ENCODE data around the gene CAMTA1.

CAMTA1 gene

DNA sequence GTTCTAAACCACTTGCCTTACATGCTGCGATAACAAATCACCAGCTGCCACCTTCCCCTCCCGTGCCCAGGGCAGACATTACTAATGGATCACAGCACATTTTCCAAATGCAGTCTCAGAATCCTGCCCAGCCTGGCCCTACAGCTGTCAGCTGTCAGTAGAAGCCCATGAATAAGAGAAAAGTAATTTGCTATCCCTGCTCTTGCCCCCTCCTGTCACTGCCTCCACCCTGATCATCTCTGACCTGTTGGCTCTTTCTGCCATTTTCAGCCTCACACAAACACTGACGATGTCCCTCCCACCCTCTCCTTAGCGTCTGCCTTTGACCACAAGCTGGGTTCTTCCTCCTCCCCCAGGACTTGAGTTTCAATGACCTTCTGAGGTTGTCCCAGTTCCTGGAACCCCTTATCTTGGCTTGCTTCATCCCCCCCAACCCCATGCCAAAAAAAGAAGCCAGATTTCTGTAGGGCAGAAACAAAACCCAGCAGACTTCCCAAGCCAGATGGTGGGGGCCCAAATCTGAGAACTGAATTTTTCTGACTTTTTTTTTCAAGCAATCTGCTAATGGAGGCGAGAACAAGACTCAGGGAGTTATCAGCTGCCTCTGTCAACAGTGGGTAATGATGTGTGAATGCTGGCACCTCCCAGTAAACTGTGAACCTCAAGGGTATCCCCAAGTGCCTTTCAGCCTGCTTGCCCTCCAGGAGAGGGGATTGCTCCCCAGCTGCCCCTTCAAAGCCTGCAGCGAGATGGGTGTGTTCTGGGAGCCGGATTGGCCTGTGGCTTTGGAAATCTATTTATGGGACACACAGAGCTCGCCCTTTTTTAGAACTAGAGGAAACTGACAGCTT, 769.4 kb downstream of the CAMTA1 start:
- TF ChIP-seq, protein P1, sequence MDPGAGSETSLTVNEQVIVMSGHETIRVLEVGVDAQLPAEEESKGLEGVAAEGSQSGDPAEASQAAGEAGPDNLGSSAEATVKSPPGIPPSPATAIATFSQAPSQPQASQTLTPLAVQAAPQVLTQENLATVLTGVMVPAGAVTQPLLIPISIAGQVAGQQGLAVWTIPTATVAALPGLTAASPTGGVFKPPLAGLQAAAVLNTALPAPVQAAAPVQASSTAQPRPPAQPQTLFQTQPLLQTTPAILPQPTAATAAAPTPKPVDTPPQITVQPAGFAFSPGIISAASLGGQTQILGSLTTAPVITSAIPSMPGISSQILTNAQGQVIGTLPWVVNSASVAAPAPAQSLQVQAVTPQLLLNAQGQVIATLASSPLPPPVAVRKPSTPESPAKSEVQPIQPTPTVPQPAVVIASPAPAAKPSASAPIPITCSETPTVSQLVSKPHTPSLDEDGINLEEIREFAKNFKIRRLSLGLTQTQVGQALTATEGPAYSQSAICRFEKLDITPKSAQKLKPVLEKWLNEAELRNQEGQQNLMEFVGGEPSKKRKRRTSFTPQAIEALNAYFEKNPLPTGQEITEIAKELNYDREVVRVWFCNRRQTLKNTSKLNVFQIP (CRISPR knock-in tag; IDR thresholded peaks at IDR 0.05; ENCODE audit: borderline replicate concordance, low read depth) = no peak
- TF ChIP-seq ZC3H10 (CRISPR knock-in tag; IDR thresholded peaks at IDR 0.05) (no peak), ZNF8 (CRISPR knock-in tag; IDR thresholded peaks at IDR 0.05) (no peak), ISL1 (CRISPR knock-in tag; IDR thresholded peaks at IDR 0.05) (no peak), TOX (CRISPR knock-in tag; IDR thresholded peaks at IDR 0.05; ENCODE audit: borderline replicate concordance) (no peak), GLIS3 (CRISPR knock-in tag; IDR thresholded peaks at IDR 0.05) (no peak), TCF4 (CRISPR knock-in tag; IDR thresholded peaks at IDR 0.05; ENCODE audit: borderline replicate concordance) (no peak), ZNF70 (CRISPR knock-in tag; IDR thresholded peaks at IDR 0.05) (no peak), PPARA (CRISPR knock-in tag; IDR thresholded peaks at IDR 0.05; ENCODE audit: borderline replicate concordance) (no peak), ESRRG (CRISPR knock-in tag; IDR thresholded peaks at IDR 0.05) (no peak), OSR1 (CRISPR knock-in tag; IDR thresholded peaks at IDR 0.05) (no peak), ZFP30 (CRISPR knock-in tag; IDR thresholded peaks at IDR 0.05) (no peak), SNAI2 (CRISPR knock-in tag; IDR thresholded peaks at IDR 0.05) (no peak)
- TF ChIP-seq, protein P2, sequence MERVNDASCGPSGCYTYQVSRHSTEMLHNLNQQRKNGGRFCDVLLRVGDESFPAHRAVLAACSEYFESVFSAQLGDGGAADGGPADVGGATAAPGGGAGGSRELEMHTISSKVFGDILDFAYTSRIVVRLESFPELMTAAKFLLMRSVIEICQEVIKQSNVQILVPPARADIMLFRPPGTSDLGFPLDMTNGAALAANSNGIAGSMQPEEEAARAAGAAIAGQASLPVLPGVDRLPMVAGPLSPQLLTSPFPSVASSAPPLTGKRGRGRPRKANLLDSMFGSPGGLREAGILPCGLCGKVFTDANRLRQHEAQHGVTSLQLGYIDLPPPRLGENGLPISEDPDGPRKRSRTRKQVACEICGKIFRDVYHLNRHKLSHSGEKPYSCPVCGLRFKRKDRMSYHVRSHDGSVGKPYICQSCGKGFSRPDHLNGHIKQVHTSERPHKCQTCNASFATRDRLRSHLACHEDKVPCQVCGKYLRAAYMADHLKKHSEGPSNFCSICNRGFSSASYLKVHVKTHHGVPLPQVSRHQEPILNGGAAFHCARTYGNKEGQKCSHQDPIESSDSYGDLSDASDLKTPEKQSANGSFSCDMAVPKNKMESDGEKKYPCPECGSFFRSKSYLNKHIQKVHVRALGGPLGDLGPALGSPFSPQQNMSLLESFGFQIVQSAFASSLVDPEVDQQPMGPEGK (CRISPR knock-in tag; IDR thresholded peaks at IDR 0.05; ENCODE audit: borderline replicate concordance) = no peak
- TF ChIP-seq, protein P3, sequence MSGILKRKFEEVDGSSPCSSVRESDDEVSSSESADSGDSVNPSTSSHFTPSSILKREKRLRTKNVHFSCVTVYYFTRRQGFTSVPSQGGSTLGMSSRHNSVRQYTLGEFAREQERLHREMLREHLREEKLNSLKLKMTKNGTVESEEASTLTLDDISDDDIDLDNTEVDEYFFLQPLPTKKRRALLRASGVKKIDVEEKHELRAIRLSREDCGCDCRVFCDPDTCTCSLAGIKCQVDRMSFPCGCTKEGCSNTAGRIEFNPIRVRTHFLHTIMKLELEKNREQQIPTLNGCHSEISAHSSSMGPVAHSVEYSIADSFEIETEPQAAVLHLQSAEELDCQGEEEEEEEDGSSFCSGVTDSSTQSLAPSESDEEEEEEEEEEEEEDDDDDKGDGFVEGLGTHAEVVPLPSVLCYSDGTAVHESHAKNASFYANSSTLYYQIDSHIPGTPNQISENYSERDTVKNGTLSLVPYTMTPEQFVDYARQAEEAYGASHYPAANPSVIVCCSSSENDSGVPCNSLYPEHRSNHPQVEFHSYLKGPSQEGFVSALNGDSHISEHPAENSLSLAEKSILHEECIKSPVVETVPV (CRISPR knock-in tag; IDR thresholded peaks at IDR 0.05) = no peak
- TF ChIP-seq, protein P4, sequence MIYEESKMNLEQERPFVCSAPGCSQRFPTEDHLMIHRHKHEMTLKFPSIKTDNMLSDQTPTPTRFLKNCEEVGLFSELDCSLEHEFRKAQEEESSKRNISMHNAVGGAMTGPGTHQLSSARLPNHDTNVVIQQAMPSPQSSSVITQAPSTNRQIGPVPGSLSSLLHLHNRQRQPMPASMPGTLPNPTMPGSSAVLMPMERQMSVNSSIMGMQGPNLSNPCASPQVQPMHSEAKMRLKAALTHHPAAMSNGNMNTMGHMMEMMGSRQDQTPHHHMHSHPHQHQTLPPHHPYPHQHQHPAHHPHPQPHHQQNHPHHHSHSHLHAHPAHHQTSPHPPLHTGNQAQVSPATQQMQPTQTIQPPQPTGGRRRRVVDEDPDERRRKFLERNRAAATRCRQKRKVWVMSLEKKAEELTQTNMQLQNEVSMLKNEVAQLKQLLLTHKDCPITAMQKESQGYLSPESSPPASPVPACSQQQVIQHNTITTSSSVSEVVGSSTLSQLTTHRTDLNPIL (CRISPR knock-in tag; IDR thresholded peaks at IDR 0.05; ENCODE audit: low read depth) = no peak
- TF ChIP-seq, protein P5, sequence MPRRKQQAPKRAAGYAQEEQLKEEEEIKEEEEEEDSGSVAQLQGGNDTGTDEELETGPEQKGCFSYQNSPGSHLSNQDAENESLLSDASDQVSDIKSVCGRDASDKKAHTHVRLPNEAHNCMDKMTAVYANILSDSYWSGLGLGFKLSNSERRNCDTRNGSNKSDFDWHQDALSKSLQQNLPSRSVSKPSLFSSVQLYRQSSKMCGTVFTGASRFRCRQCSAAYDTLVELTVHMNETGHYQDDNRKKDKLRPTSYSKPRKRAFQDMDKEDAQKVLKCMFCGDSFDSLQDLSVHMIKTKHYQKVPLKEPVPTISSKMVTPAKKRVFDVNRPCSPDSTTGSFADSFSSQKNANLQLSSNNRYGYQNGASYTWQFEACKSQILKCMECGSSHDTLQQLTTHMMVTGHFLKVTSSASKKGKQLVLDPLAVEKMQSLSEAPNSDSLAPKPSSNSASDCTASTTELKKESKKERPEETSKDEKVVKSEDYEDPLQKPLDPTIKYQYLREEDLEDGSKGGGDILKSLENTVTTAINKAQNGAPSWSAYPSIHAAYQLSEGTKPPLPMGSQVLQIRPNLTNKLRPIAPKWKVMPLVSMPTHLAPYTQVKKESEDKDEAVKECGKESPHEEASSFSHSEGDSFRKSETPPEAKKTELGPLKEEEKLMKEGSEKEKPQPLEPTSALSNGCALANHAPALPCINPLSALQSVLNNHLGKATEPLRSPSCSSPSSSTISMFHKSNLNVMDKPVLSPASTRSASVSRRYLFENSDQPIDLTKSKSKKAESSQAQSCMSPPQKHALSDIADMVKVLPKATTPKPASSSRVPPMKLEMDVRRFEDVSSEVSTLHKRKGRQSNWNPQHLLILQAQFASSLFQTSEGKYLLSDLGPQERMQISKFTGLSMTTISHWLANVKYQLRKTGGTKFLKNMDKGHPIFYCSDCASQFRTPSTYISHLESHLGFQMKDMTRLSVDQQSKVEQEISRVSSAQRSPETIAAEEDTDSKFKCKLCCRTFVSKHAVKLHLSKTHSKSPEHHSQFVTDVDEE (CRISPR knock-in tag; IDR thresholded peaks at IDR 0.05) = no peak
- no peak for ATAC-seq

DNA sequence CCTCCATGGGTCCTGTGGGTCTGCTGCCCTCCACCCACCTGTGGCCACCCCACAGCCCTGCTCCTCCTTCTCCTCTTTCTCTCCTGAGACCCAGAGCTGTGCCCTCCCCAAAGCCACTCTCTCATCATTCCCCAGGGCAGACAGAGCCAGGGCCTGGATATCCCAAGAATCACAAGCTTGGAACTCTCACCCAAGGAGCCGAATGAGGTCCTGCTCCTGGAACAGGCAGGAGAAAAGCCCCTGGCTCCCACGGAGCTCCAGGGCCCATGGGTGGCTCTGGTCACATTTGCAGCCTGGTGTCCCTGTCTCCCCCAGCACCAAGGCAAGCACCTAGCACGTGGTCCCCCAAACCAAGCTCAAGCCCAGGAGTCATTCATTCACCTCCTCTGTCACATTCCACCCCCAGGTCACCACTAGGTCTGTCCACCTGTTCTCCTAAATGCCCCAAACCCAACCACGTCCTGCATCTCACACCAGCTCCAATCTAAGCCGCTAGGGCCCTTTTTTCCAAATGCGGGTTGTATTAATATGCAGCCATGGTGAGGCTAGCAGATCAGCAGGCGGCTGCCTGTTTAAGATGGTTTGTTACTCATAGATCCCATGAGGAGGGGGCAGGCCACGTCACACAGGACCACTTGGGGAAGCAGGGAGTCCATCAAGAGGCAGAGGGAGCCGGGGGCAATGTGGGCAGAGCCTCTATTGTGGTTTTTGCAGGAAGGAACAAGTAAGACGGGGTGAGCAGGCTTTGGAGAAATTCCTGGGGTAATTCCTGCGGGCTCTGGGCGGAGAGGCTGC, 770.3 kb downstream of the CAMTA1 start:
- no peak for TF ChIP-seq GLIS3 (CRISPR knock-in tag; IDR thresholded peaks at IDR 0.05)
- no peak for TF ChIP-seq ZNF565 (CRISPR knock-in tag; conservative IDR thresholded peaks at IDR 0.05; ENCODE audit: low read depth)
- no peak for TF ChIP-seq SNAI2 (CRISPR knock-in tag; IDR thresholded peaks at IDR 0.05)
- no peak for TF ChIP-seq ARNTL (CRISPR knock-in tag; IDR thresholded peaks at IDR 0.05; ENCODE audit: borderline replicate concordance, low read depth)

More for the DNA sequence above, 770.3 kb downstream of the CAMTA1 start:
- ATAC-seq = no peak
